Neural progenitor cell (in vitro differentiated cells): ENCODE measurements around the gene TSPAN3.

ENCODE experiments used
- CTCF ChIP-seq: fragments of 200-600 bp; sonication (generic); IDR thresholded peaks from 2 replicates; pipeline ENCODE4 v1.5.1; 2017; ENCODE audit warnings: antibody characterized with exemption, mild to moderate bottlenecking
- EZH2 ChIP-seq: fragments of 200-600 bp; sonication (generic); IDR thresholded peaks from 2 replicates; pipeline ENCODE4 v1.6.1; 2017; ENCODE audit warnings: antibody characterized with exemption, mild to moderate bottlenecking, moderate library complexity

- no peak for TF ChIP-seq CTCF
- TF ChIP-seq EZH2: no peak
These were observed 32.3 kb downstream of the TSPAN3 start for GRCh38 chr15:77038312-77039216.
